GM19395 (cell line): ENCODE measurements around the gene NPHS2.
A peak's percentile ranks its signal among the peaks of the same experiment; 100 is the strongest.
"Not testable (repeated sequence)": the region's sequence is repeated elsewhere in the genome, so short reads cannot be mapped to it uniquely, and the experiment has no call there.

Source experiments
- ATAC-seq: cut with Tn5 transposase; IDR thresholded peaks from one replicate; pipeline ENCODE4 v1.9.1; 2021; ENCODE audit warnings: mild to moderate bottlenecking, moderate library complexity; ENCODE audit not compliant: unreplicated experiment

NPHS2 gene

GRCh38 chr1:179548666-179549367 is 26.9 kb downstream of the NPHS2 start:
- no peak for ATAC-seq

- ATAC-seq: no peak
Observed at GRCh38 chr1:179547021-179547535, 28.7 kb downstream of the NPHS2 start.

GRCh38 chr1:179545321-179545720 is 30.4 kb downstream of the NPHS2 start:
- ATAC-seq: no peak

- ATAC-seq: no peak
Observed at GRCh38 chr1:179541774-179542173, 34.0 kb downstream of the NPHS2 start.

GRCh38 chr1:179530352-179530751 is 45.4 kb downstream of the NPHS2 start:
- ATAC-seq: no peak

- no peak for ATAC-seq
Observed at GRCh38 chr1:179529482-179530195, 46.1 kb downstream of the NPHS2 start.

- not testable (repeated sequence) for ATAC-seq
Observed at GRCh38 chr1:179518544-179518943, 57.2 kb downstream of the NPHS2 start.

GRCh38 chr1:179516976-179517705 is 58.6 kb downstream of the NPHS2 start:
- ATAC-seq: no peak

GRCh38 chr1:179510038-179510437 is 65.7 kb downstream of the NPHS2 start:
- ATAC-seq: peak; percentile 77

GRCh38 chr1:179509384-179509783 is 66.4 kb downstream of the NPHS2 start:
- no peak for ATAC-seq

- no peak for ATAC-seq
Observed at GRCh38 chr1:179506199-179506598, 69.5 kb downstream of the NPHS2 start.
